ENCODE data around the gene PRDM12.

The PRDM12 gene

DNA sequence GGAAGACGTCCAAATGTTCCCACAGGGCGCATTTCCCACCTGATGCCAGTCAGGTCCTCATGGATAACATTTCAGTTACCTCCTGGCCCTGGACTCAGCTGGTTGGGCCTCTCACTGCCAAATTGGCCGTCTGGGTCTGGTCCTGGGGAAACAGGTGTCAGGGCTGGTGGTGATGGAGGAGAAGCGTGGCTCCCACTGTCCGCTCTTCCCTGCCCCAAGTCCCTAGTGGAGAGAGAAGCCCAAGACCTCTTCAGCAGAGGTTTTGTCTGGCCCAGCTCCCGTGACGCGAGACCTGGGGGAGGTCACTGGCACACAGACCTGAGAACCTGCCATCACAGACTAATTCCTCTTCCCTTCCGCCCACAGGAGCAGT, 27.8 kb upstream of the PRDM12 start:
- DNase-seq = no peak

- no peak for DNase-seq
These were observed 25.9 kb upstream of the PRDM12 start for GRCh38 chr9:130638284-130639123.

DNA sequence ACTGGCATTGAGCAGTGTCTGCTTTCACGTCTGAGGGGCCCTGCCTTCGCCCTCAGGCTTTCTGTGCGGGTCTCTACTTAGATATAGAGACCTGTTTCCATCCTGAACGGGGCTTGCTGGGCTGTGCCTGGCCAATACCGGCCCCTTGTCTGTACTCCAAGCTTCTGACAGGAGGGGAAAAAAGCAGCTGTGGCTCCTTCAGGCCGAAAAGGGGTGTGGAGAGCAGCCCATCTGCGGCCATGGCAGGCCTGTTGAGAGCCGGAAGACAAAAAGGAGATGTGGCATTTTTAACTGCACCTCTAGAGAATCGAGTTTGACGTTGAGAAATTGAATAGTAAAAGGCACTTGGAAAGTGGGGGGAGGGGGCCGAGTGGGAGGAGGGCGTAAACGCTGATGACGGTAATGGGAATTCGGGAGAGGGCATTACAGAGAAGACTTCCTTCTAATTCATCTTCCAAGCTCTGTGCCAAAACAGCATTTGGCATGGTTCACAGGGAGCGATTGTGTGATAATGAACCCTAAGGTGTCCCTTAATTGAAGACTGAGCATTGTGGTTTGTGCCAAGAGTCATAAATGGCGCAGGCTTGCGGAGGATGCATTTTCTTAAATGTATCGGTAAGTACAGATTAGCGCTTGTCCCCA, 25.1 kb upstream of the PRDM12 start:
- no peak for DNase-seq

- DNase-seq = no peak
These were observed 24.4 kb upstream of the PRDM12 start for GRCh38 chr9:130639866-130640555.

DNA sequence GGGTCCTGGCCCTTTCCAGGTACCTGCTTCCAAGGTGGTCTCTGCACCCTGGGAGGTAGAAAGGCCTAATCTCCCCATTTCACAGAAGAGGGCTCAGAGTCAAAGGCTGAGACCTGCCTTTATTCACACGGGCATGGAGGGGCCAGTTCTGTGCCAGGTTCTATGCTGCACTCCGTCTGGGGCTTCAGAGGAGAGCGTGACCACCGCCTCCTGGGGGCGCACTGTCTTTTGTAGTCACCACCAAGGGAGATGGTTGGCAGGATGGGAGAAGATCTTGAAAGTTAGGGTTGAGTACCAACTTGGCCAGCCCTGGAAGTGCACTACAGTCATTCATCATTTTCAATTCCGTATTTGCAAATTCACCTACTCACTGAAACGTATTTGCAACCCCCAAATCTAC, 23.7 kb upstream of the PRDM12 start:
- no peak for DNase-seq

DNA sequence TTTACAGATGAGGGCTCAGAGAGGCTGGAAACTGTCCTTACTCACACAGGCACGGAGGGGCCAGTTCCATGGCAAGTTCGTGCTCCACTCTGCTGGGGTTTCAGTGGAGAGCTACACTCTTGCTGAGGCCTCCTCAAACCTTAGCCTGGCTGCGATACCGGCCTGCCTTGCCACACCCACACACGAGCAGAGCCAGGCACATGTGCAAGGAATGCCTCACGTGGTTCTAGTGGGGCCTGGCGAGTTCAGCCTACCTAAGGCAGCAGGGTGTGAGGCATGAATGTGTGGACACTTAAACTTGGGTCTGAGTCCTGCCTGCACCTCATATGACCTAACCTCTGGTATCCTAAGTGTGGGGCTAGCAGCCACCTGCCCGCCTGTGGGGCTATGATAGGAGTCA, 21.5 kb upstream of the PRDM12 start:
- no peak for DNase-seq

DNA sequence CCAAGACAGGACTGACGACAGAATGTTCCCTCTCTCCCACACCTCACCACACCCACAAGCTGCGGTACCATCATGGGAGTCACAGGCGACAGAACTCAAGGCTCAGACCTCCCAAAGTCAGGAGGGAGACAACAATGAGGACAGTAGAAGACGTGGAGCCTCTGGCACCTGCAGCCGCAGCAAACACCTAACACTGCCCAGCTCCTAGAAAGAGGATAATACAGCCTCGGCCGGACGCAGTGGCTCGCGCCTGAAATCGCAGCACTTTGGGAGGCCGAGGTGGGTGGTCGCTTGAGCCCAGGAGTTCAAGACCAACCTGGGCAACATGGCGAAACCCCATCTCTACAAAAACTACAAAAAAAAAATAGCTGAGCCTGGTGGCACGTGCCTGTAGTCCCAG, 13.2 kb upstream of the PRDM12 start:
- DNase-seq = no peak

GRCh38 chr9:130651752-130652151, 12.6 kb upstream of the PRDM12 start:
- no peak for DNase-seq

DNA sequence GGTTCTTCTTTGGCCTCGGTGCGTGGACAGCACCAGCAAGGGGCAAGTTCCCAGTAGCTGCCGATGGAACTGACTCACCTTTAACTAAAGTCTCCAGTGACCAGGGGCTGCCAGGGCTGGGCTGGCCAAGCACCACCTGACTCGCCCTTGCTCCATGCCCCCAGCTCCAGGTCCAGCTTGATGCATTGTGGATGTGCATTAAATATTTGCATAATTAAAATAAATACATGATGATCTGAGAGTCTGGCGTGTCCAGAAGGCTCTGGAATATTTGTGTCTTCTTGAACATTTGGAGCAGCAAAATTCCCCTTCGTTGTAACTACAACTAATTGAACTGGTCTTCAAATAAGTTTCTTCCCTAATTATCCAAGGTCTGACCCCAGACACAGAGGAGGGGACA, 9.5 kb upstream of the PRDM12 start:
- DNase-seq = no peak

- DNase-seq = no peak
These were observed 5.3 kb upstream of the PRDM12 start for GRCh38 chr9:130658893-130659698.

- no peak for DNase-seq
These were observed 4.6 kb upstream of the PRDM12 start for GRCh38 chr9:130659699-130660248.

GRCh38 chr9:130660326-130660682, 4.1 kb upstream of the PRDM12 start:
- DNase-seq = no peak

DNA sequence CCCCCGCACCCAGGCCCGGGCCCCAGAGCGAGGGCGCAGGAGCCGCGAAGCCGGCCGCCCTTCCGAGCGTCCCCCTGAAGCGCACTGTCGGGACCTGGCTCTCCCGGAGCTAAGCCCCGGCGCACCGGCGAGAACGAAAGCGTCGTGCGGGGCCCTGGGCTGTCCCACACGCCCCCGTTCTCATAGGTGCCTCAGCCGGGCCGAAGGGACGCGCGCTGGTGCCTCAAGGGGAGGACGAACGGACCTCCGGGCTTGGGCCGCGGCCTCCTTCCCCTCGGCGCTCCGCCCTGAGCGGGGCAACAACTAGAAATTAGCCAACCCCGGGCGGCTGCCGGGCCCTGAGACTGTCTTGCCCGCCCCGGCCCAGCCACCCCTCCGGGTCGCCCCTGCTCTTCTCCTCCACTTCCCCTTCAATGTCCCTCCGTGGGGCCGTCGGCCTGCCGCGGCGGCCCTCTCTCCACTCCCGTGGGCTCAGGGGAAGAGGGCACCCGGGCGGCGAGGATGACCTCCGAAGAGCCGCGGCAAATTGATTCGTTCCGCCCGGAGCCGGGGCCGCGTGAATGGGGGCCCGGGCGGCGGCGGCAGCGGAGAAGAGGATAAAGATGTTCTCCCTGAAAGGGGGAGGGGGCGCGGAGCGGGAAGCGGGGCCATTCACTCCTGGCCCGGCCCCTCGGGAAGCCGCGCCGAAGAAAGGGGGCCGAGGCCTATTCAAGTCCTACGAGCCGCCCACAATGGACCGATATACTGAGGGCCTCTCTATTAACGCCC, 3.5 kb upstream of the PRDM12 start:
- no peak for DNase-seq

GRCh38 chr9:130661451-130662098, 2.8 kb upstream of the PRDM12 start:
- no peak for DNase-seq

DNA sequence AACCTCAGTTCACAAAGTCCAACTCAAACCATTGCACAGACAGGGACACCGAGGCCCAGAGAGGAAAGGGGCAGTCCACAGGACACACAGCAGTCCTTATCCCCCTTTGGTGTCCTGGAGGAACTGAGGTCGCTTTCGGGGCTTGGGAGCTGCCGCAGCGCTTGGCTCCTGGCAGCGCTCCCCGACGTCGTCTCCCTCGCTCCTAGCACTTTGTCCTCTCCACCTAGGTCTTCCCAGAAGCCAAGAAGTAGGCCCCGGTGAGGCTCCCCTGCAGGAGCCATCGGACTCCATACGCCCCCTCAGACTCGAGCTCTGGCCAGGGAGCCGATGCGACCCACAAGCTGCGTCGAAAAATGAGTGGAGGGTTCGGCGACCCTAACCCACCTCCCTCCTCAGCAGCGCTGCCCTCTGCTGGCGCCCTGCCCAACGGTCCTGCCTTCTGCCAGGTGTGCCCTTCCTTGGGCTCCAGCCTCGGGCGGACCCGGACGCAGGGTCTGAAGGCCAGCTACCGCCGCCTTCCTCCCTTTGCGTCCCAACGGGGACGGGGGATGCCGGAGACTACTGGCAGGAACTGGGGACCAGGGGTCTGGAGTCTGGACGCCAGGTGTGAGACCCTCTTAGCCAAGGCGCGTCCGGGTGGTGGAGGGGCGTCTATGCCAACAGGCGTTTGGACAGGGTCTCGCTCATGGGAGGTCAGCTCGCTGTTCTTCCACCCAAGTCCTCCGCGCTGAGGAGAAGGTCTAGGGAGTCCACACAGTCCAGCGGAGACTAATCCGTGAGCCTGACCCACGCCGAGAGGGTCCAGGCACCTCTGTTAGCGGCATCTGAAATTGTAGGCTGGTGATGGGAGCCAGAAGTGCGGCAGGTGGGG, 2.1 kb upstream of the PRDM12 start:
- DNase-seq = no peak

GRCh38 chr9:130662970-130663257, 1.5 kb upstream of the PRDM12 start:
- no peak for DNase-seq

DNA sequence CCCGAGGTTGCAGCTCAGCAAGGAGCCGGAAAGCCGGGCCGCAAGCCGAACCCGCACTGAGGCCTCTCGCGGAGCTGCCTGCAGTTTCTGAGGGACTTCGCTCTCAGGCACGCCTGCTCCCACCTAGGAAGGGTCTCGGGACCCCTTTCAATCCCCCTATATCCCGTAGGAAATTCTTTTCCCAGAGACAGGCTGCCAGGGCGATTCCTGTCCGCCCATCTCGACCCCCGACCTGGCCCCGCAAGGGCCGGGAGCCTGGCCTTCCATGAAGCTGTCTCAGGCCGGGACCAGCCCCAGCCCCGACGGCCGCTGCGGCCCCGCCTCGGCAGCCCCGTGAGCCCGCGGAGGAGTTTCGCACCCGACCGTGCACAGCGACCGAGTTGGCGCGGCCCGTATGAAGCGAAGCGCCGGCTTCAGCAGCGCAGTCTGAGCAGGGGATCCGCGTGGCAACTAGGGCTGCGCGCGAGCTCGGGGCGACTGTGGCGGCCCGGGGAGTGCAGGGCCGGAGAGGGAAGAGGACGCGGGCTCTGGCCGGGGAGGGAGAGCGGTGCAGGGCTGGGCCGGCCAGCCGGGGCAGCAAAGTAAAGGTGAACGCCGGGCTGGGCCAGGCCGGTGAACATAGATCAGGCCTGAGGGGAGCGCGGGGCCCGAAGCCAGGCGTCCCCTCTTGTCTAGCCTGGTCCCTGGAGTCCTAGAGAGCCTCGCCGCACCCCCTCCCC, 977 bp upstream of the PRDM12 start:
- no peak for DNase-seq

DNA sequence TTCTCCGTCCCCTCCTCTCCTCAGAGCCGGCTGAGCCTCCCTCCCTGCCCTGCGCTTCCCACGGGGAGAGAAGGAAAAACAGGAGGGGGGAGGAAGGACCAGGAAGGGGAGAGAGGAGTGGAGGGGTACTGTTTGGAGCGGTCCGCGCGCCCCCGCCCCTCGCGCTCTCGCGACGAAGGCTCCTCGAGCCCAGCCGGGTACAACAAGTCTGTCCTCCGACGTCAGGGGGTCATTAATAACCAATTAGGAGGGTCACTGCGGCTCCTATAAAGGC, 480 bp upstream of the PRDM12 start:
- no peak for DNase-seq

- DNase-seq = no peak
These were observed 636 bp downstream of the PRDM12 start for GRCh38 chr9:130665029-130665430.
